IMR-90 (cell line): ENCODE data around the gene LGALS1. TPM values are rescaled to one million over a fixed set of nuclear protein-coding genes. Genes with fewer than 3 reads are reported as not detected.

ENCODE experiments used
- ATAC-seq: fragments of 200-7000 bp; cut with Tn5 transposase; 2 replicates; pipeline ENCODE4 v1.9.1; 2020; ENCODE audit warnings: low read depth, mild to moderate bottlenecking, moderate library complexity
- BruUV-seq: library from RNA; stranded (reverse); fragments of 400-500 nt; replicated peaks from 2 replicates; lab custom pipeline; 2021; lab: Mats Ljungman, UMichigan
- CTCF ChIA-PET: fragments of 300-600 bp; formaldehyde crosslinking; extraction: SDS; loops from one replicate; lab custom pipeline; 2021; ENCODE audit warnings: antibody characterized with exemption; lab: Yijun Ruan, JAX
- POLR2A ChIA-PET: fragments of 300-600 bp; sonication (Branson Sonifier 250); formaldehyde crosslinking; loops from one replicate; lab custom pipeline; 2022; ENCODE audit warnings: antibody characterized with exemption; ENCODE audit not compliant: unreplicated experiment; lab: Charles Lee
- DNase-seq: peaks from one replicate; pipeline ENCODE4 v3.0.0; 2013
- H2AFZ ChIP-seq: replicated peaks from 2 replicates; pipeline ENCODE3; 2013; ENCODE audit warnings: low read length, mild to moderate bottlenecking; ENCODE audit not compliant: poor library complexity
- H2AK5ac ChIP-seq: 2 replicates; pipeline ENCODE4 v1.6.1; 2013; ENCODE audit warnings: low read depth, low read length, inconsistent platforms
- H2AK9ac ChIP-seq: replicated peaks from 2 replicates; pipeline ENCODE3; 2013; ENCODE audit warnings: mild to moderate bottlenecking, low read depth, low read length, moderate library complexity; ENCODE audit not compliant: poor library complexity
- H2BK120ac ChIP-seq: 2 replicates; pipeline ENCODE4 v1.6.1; 2013; ENCODE audit warnings: low read depth, low read length, inconsistent platforms
- H2BK15ac ChIP-seq: 3 replicates; pipeline ENCODE4 v1.6.1; 2013; ENCODE audit warnings: low read depth, low read length, inconsistent platforms
- H2BK20ac ChIP-seq: 2 replicates; pipeline ENCODE4 v1.6.1; 2013; ENCODE audit warnings: low read depth, mild to moderate bottlenecking, inconsistent platforms, low read length, moderate library complexity
- H2BK5ac ChIP-seq: 2 replicates; pipeline ENCODE4 v1.6.1; 2013; ENCODE audit warnings: mild to moderate bottlenecking, low read depth, low read length, inconsistent platforms; ENCODE audit not compliant: poor library complexity, severe bottlenecking
- H3K14ac ChIP-seq: replicated peaks from 2 replicates; pipeline ENCODE4 v1.6.1; 2013; ENCODE audit warnings: low read depth, low read length, inconsistent platforms
- H3K18ac ChIP-seq: 2 replicates; pipeline ENCODE4 v1.6.1; 2013; ENCODE audit warnings: low read depth, low read length, control low read depth
- H3K23ac ChIP-seq: 2 replicates; pipeline ENCODE4 v1.6.1; 2013; ENCODE audit warnings: low read depth, low read length, inconsistent platforms
- H3K27ac ChIP-seq: 2 replicates; pipeline ENCODE4 v1.5.1; 2013; ENCODE audit warnings: mild to moderate bottlenecking, control low read depth, low read length; ENCODE audit not compliant: insufficient read depth
- H3K27me3 ChIP-seq: 2 replicates; pipeline ENCODE4 v1.6.1; 2013; ENCODE audit warnings: low read length; ENCODE audit not compliant: control insufficient read depth, insufficient read depth
- H3K36me3 ChIP-seq: 2 replicates; pipeline ENCODE4 v1.6.1; 2013; ENCODE audit warnings: low read length, mixed read lengths; ENCODE audit not compliant: control insufficient read depth, insufficient read depth
- H3K4ac ChIP-seq: 2 replicates; pipeline ENCODE4 v1.6.1; 2013; ENCODE audit warnings: low read depth, low read length, inconsistent platforms
- H3K4me1 ChIP-seq: 2 replicates; pipeline ENCODE4 v1.6.1; 2013; ENCODE audit warnings: low read length, mixed read lengths; ENCODE audit not compliant: control insufficient read depth, insufficient read depth
- H3K4me2 ChIP-seq: 2 replicates; pipeline ENCODE4 v1.6.1; 2013; ENCODE audit warnings: low read depth, mild to moderate bottlenecking, control low read depth, low read length, moderate library complexity
- H3K4me3 ChIP-seq: 2 replicates; pipeline ENCODE4 v1.5.1; 2013; ENCODE audit warnings: low read depth, mild to moderate bottlenecking, control low read depth, low read length, moderate library complexity; ENCODE audit not compliant: insufficient read depth
- H3K56ac ChIP-seq: 2 replicates; pipeline ENCODE4 v1.6.1; 2013; ENCODE audit warnings: low read length, inconsistent platforms; ENCODE audit not compliant: insufficient read depth; ENCODE audit errors: extremely low read depth
- H3K79me1 ChIP-seq, 2 experiments: 2 replicates each; pipeline ENCODE4 v1.6.1; 2013; ENCODE audit warnings: low read length in 2 of 2, inconsistent platforms in 1 of 2, low read depth in 1 of 2
- H3K9ac ChIP-seq: 2 replicates; pipeline ENCODE4 v1.6.1; 2013; ENCODE audit warnings: low read depth, low read length, control low read depth
- H3K9me1 ChIP-seq: 2 replicates; pipeline ENCODE4 v1.6.1; 2013; ENCODE audit warnings: low read length, inconsistent platforms; ENCODE audit not compliant: insufficient read depth
- H3K9me3 ChIP-seq: 2 replicates; pipeline ENCODE4 v1.6.1; 2013; ENCODE audit warnings: low read length; ENCODE audit not compliant: control insufficient read depth, insufficient read depth
- H4K20me1 ChIP-seq: 2 replicates; pipeline ENCODE4 v1.6.1; 2013; ENCODE audit warnings: low read length, inconsistent platforms; ENCODE audit not compliant: insufficient read depth
- H4K5ac ChIP-seq: 2 replicates; pipeline ENCODE4 v1.6.1; 2013; ENCODE audit warnings: mild to moderate bottlenecking, low read depth, low read length, control low read depth
- H4K8ac ChIP-seq, 2 experiments: 2 replicates each; pipeline ENCODE4 v1.6.1; 2013; ENCODE audit warnings: low read depth in 2 of 2, low read length in 2 of 2, control low read depth in 1 of 2, inconsistent platforms in 1 of 2
- H4K91ac ChIP-seq: 2 replicates; pipeline ENCODE4 v1.6.1; 2013; ENCODE audit warnings: low read depth, low read length, inconsistent platforms; ENCODE audit not compliant: insufficient read depth
- CEBPB ChIP-seq: IDR thresholded peaks from 2 replicates; pipeline ENCODE4 v1.6.1; 2012; ENCODE audit warnings: low read depth, low read length, improper control_type of control experiment
- MAZ ChIP-seq: IDR thresholded peaks from 2 replicates; pipeline ENCODE4 v1.6.1; 2012; ENCODE audit warnings: low read depth, mild to moderate bottlenecking, low read length, improper control_type of control experiment, moderate library complexity, borderline replicate concordance
- NFE2L2 ChIP-seq: fragments of 150-350 bp; IDR thresholded peaks from 2 replicates; pipeline ENCODE4 v1.6.1; 2016; ENCODE audit warnings: low read depth, mild to moderate bottlenecking, low read length
- RAD21 ChIP-seq: IDR thresholded peaks from 2 replicates; pipeline ENCODE4 v1.6.1; 2012; ENCODE audit warnings: low read length, improper control_type of control experiment
- RCOR1 ChIP-seq: IDR thresholded peaks from 2 replicates; pipeline ENCODE4 v1.6.1; 2012; ENCODE audit warnings: mild to moderate bottlenecking, low read length, improper control_type of control experiment; ENCODE audit not compliant: insufficient replicate concordance
- RFX5 ChIP-seq: IDR thresholded peaks from 2 replicates; pipeline ENCODE4 v1.8.0; 2012; ENCODE audit warnings: low read depth, mild to moderate bottlenecking, low read length, moderate library complexity
- SMC3 ChIP-seq: fragments of 150-350 bp; IDR thresholded peaks from 2 replicates; pipeline ENCODE4 v1.6.1; 2016; ENCODE audit warnings: low read depth, mild to moderate bottlenecking, antibody characterized with exemption, low read length, moderate library complexity
- WGBS, 2 experiments: methylation state at CpG; one replicate each; pipeline versions ENCODE4 v1.1.5 to v1.1.7; 2013; ENCODE audit warnings: missing lambda C conversion rate in 2 of 2; ENCODE audit not compliant: insufficient read length in 1 of 2; ENCODE audit errors: extremely low coverage in 2 of 2; 5-methylcytosine and 5-hydroxymethylcytosine counted together
- dilution Hi-C: fragments of 300-500 bp; cut with HindIII; formaldehyde crosslinking; loops from one replicate; pipeline ENCODE4 v1.14.3; 2018; ENCODE audit warnings: low sequenced_read_pairs; ENCODE audit not compliant: unreplicated experiment
- in situ Hi-C: fragments of 300-500 bp; cut with MboI; formaldehyde crosslinking; loops from 3 replicates; pipeline ENCODE4 v1.14.3; 2019; ENCODE audit warnings: low sequenced_read_pairs, inconsistent platforms, mixed read lengths
- intact Hi-C: fragments of 100-400 bp; cut with micrococcal nuclease; formaldehyde crosslinking; loops from 2 replicates; pipeline ENCODE4 v1.10.0; 2022
- polyA plus RNA-seq, 3 experiments: library from polyadenylated mRNA; depleted of rRNA; stranded (reverse); fragments of >200 nt; gene quantifications; 2 replicates each; pipeline ENCODE4 v1.2.3, GENCODE V29; 2012; ENCODE audit warnings: low replicate concordance in 1 of 3
- total RNA-seq: library from RNA; depleted of rRNA; stranded (reverse); fragments of >200 nt; gene quantifications from 2 replicates; pipeline ENCODE4 v1.2.3, GENCODE V29; 2012
- TF ChIP-seq, protein P1 (sequence below): conservative IDR thresholded peaks from 2 replicates; pipeline ENCODE4 v1.5.1; 2012; ENCODE audit warnings: mild to moderate bottlenecking, low read depth, low read length, improper control_type of control experiment
- TF ChIP-seq, protein P2 (sequence below): fragments of 150-350 bp; IDR thresholded peaks from 2 replicates; pipeline ENCODE4 v1.6.1; 2016; ENCODE audit warnings: low read depth, mild to moderate bottlenecking, low read length, moderate library complexity, borderline replicate concordance

LGALS1 gene
- total and polyA plus RNA-seq, 2 of the 4 experiments (the other 2 are of a cell fraction), result 11,896 to 15,383 TPM

DNA sequence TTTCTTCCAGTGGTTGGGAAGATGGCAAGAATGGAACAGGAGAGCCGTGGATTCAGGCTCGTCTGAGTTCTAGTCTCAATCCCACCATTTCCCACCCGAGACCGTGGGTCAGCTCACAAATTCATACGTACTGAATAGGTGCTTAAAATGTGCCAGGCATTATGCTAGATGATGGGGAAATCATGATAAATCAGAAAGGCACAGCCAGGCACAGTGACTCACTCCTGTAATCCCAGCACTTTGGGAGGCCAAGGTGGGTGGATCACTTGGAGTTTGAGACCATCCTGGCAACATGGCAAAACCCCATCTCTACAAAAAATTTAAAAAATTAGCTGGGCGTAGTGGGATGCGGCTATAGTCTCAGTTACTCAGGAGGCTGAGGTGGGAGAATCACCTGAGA is 28.5 kb downstream of the LGALS1 start:
- H2BK15ac ChIP-seq, result no peak overlapping the region
- H3K36me3 ChIP-seq, result no peaks in the 10 kb centered on the region
- no peak overlapping the region for H3K9ac ChIP-seq
- no peak overlapping the region for H2AFZ ChIP-seq
- H3K4ac ChIP-seq, result no peak overlapping the region
- H3K56ac ChIP-seq, result no peak overlapping the region
- ChIA-PET CTCF (no interaction called here), POLR2A (no interaction called here)
- no peak overlapping the region for H3K4me2 ChIP-seq
- no peak overlapping the region for H3K27ac ChIP-seq
- no peak for ATAC-seq
- dilution Hi-C loops, result no loop called here
- no peaks in the 10 kb centered on the region for H3K79me1 ChIP-seq
- H2BK20ac ChIP-seq, result no peak overlapping the region
- no peak overlapping the region for H3K18ac ChIP-seq
- H3K9me1 ChIP-seq, result peaks cover 7% of the 10 kb centered on the region; the same call in 1 of the 2 replicates
- H3K4me1 ChIP-seq, result peaks cover 4% of the 10 kb centered on the region; the same call in 1 of the 2 replicates
- no peak overlapping the region for H2BK5ac ChIP-seq
- no peak overlapping the region for H4K5ac ChIP-seq
- H4K8ac ChIP-seq, result no peak overlapping the region
- H3K4me3 ChIP-seq, result no peak overlapping the region
- no CpG with 5 or more reads among the region's 7 CpGs for WGBS, 2 experiments
- in situ Hi-C loops, result no loop called here
- H3K14ac ChIP-seq, result no peak overlapping the region
- no peaks in the 10 kb centered on the region for H3K9me3 ChIP-seq
- intact Hi-C loops, result no loop called here
- no peak overlapping the region for H3K23ac ChIP-seq
- no peak overlapping the region for H2BK120ac ChIP-seq
- BruUV-seq, result no TSS peak
- TF ChIP-seq RCOR1, result no peak
- no peak for TF ChIP-seq RFX5
- TF ChIP-seq NFE2L2, result no peak
- TF ChIP-seq, protein P1, sequence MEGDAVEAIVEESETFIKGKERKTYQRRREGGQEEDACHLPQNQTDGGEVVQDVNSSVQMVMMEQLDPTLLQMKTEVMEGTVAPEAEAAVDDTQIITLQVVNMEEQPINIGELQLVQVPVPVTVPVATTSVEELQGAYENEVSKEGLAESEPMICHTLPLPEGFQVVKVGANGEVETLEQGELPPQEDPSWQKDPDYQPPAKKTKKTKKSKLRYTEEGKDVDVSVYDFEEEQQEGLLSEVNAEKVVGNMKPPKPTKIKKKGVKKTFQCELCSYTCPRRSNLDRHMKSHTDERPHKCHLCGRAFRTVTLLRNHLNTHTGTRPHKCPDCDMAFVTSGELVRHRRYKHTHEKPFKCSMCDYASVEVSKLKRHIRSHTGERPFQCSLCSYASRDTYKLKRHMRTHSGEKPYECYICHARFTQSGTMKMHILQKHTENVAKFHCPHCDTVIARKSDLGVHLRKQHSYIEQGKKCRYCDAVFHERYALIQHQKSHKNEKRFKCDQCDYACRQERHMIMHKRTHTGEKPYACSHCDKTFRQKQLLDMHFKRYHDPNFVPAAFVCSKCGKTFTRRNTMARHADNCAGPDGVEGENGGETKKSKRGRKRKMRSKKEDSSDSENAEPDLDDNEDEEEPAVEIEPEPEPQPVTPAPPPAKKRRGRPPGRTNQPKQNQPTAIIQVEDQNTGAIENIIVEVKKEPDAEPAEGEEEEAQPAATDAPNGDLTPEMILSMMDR, result no peak
- no peak for TF ChIP-seq SMC3
- 0 out of 2 replicates have a peak, but pooled peaks have one; percentile 18 for TF ChIP-seq CEBPB
- TF ChIP-seq, protein P2, sequence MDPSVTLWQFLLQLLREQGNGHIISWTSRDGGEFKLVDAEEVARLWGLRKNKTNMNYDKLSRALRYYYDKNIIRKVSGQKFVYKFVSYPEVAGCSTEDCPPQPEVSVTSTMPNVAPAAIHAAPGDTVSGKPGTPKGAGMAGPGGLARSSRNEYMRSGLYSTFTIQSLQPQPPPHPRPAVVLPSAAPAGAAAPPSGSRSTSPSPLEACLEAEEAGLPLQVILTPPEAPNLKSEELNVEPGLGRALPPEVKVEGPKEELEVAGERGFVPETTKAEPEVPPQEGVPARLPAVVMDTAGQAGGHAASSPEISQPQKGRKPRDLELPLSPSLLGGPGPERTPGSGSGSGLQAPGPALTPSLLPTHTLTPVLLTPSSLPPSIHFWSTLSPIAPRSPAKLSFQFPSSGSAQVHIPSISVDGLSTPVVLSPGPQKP, result no peak
- TF ChIP-seq RAD21, result no peak
- TF ChIP-seq MAZ, result no peak
- no peak overlapping the region; the same call in 1 of the 2 replicates for H2AK5ac ChIP-seq
- H2AK9ac ChIP-seq, result no peak overlapping the region
- no peaks in the 10 kb centered on the region for H4K20me1 ChIP-seq
- peak; percentile 28 for DNase-seq
- H4K91ac ChIP-seq, result no peak overlapping the region
- H3K27me3 ChIP-seq, result no peaks in the 10 kb centered on the region
